SKM-1 (cell line): ENCODE results near the gene METTL5.

Experiments used
- DNase-seq: peaks from one replicate; lab custom pipeline; 2025; ENCODE audit not compliant: unreplicated experiment; lab: John Stamatoyannopoulos, UW

METTL5 gene

DNA sequence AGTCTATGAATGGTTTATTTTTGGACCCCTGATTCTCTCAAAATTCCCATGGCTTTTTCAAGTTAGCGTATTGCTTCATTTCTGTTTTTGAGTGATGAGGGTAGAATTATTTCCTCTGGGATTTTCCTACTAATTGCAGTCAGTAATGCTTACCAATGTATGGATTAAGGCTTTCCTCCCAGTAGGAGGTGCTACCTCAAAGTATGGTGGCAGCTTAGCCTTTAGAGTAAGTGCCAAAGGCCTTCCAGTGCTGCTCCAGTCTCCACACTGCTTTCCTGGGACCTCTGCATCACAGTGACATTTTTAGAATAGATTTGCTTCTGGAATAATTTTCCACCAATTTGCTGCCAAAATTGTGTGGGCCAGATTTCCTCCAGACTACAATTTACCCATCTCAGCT lies 42.2 kb downstream of the METTL5 start:
- DNase-seq = no peak

- DNase-seq = no peak
Observed at GRCh38 chr2:169781249-169782013, 43.3 kb downstream of the METTL5 start.

- no peak for DNase-seq
Observed at GRCh38 chr2:169778446-169778845, 46.3 kb downstream of the METTL5 start.

DNA sequence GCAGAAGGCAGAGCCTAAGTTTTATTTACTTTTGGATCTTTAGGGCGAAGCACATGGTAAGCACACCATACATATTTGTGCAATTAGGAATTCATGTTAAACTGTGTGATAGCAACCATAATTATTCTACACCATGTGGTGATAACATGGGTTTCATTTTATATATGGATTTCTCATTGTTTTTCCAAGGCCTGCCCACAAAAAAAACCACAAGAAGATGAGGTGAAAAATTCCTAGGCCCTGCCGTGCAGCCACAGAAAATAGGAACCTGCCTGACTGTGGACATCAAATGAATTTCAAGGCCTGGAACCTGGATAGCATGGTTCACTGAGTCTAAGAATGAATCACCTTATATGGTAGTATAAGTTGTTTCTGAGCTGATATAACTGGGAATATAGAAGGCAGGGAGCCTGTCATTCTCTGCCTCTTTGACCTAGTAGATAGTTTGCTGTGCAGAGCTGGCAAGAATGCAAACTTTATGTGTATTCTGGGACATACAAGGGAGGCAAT lies 48.4 kb downstream of the METTL5 start:
- DNase-seq = no peak

DNA sequence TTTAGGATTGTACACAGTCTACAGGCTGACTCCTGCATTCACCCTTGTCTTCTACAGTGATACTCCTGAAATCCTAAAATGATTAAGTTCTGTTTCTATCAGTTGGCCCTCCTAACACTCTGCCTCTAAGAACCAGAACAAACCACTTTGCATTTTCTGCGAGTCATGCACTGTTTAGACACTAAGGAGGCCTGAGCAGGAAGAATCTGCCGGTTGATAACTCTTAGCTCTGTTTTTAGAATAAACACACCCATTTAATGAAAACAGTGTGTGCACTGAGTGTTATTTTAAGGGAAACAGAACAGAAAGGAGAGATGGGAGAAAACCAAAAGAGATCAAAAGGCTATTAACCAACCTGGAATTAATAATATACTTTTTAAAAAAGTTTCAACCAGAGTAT lies 48.9 kb downstream of the METTL5 start:
- DNase-seq = no peak

- no peak for DNase-seq
Observed at GRCh38 chr2:169775354-169775753, 49.4 kb downstream of the METTL5 start.

DNA sequence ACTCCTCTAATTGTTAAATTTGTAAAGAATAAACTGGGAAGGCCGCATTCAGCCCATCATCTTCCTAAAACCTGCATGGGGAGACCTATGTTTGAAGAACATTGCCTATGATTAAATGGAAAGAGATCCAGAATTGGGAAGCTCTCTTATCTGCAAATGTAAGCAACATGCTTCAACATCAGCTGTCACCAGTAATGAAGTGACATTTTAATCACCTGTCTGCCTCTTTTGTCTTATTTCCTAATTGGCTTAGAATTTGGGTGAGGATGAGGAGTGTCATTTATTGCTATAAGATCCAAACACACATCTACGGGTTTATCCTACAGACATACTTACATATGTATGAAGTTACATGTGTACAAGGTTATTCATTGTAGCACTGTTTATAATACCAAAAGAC lies 52.1 kb downstream of the METTL5 start:
- no peak for DNase-seq

- no peak for DNase-seq
Observed at GRCh38 chr2:169771612-169772011, 53.1 kb downstream of the METTL5 start.

GRCh38 chr2:169771021-169771420 lies 53.7 kb downstream of the METTL5 start:
- DNase-seq = no peak

- DNase-seq = no peak
Observed at GRCh38 chr2:169768262-169768995, 56.3 kb downstream of the METTL5 start.

- no peak for DNase-seq
Observed at GRCh38 chr2:169767243-169767888, 57.3 kb downstream of the METTL5 start.

GRCh38 chr2:169765523-169765922 lies 59.2 kb downstream of the METTL5 start:
- no peak for DNase-seq

DNA sequence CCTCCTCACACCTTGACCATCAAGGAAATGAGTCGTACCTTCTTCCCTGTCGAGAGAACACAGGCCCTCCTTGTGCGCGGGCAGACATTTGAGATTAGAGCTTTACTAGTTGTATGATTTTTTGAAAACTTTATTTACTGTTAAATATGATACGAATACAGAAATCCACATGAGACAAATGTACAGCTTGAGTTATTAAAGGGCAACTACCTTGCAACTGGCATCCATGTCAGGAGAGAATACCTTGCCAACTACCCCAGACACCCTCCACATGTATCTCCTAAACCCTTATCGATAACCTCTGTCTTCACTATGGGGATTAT lies 62.8 kb downstream of the METTL5 start:
- DNase-seq = no peak
